Suprapubic skin (tissue), 4 donors: Measurements from ENCODE around the gene FRMPD4. TPM values are rescaled to one million over a fixed set of nuclear protein-coding genes. Genes with fewer than 3 reads are reported as not detected.

ENCODE experiments used
- DNase-seq, 2 donors: peaks; one replicate each; pipeline ENCODE4 v3.0.0-alpha.2; 2019; ENCODE audit warnings: low spot score in 2 of 2
- H3K27ac ChIP-seq: fragments of 200-600 bp; sonication (generic); one replicate; pipeline ENCODE4 v1.5.1; 2019
- H3K27me3 ChIP-seq: fragments of 200-600 bp; sonication (generic); one replicate; pipeline ENCODE4 v1.5.1; 2019
- H3K36me3 ChIP-seq: fragments of 200-600 bp; sonication (generic); one replicate; pipeline ENCODE4 v1.5.1; 2019
- H3K4me1 ChIP-seq: fragments of 200-600 bp; sonication (generic); one replicate; pipeline ENCODE4 v1.5.1; 2019
- H3K4me3 ChIP-seq: fragments of 200-600 bp; sonication (generic); one replicate; pipeline ENCODE4 v1.5.1; 2019; ENCODE audit warnings: mild to moderate bottlenecking
- H3K9me3 ChIP-seq: fragments of 200-600 bp; sonication (generic); one replicate; pipeline ENCODE4 v1.5.1; 2019
- CTCF ChIP-seq, 2 donors: fragments of 200-600 bp in 1 of 2; fragments of 450-650 bp in 1 of 2; sonication (generic) in 1 of 2; IDR thresholded peaks; one replicate each; pipeline ENCODE4 v1.5.1; 2016 to 2019; ENCODE audit warnings: antibody characterized with exemption in 2 of 2, mild to moderate bottlenecking in 1 of 2, moderate library complexity in 1 of 2
- EP300 ChIP-seq: sonication (generic); formaldehyde crosslinking; IDR thresholded peaks from one replicate; pipeline ENCODE4 v1.6.1; 2017; ENCODE audit warnings: antibody characterized with exemption
- POLR2A ChIP-seq, 2 donors: fragments of 450-650 bp; IDR thresholded peaks; one replicate each; pipeline ENCODE4 v1.6.1; 2017; ENCODE audit warnings: antibody characterized with exemption in 2 of 2, mild to moderate bottlenecking in 2 of 2, moderate library complexity in 2 of 2
- POLR2AphosphoS5 ChIP-seq, 3 donors: sonication (generic); formaldehyde crosslinking; IDR thresholded peaks; one replicate each; pipeline ENCODE4 v1.6.1; 2017; ENCODE audit warnings: antibody characterized with exemption in 3 of 3
- WGBS: methylation state at CpG from one replicate; pipeline ENCODE4 v1.1.5; 2018; 5-methylcytosine and 5-hydroxymethylcytosine counted together
- total RNA-seq, 4 donors: library from RNA; depleted of rRNA; stranded (reverse); fragments of >200 nt; gene quantifications; one replicate each; pipeline ENCODE4 v1.1.0, GENCODE V29; 2016

FRMPD4 gene
- total RNA-seq, 4 donors from 2014 or later = 0.08 to 0.13 TPM; not detected in 2

- Histone ChIP-seq H3K27ac (no peak overlapping the region), H3K27me3 (no peaks in the 10 kb centered on the region), H3K9me3 (no peaks in the 10 kb centered on the region), H3K4me3 (no peak overlapping the region), H3K36me3 (no peaks in the 10 kb centered on the region), H3K4me1 (no peaks in the 10 kb centered on the region)
- 54% methylated on average over 1 of the region's 1 CpG for WGBS
- DNase-seq = no peak
- no peak for TF ChIP-seq CTCF (IDR thresholded peaks at IDR 0.05)
- no peak for TF ChIP-seq EP300
- no peak for TF ChIP-seq POLR2AphosphoS5 (IDR thresholded peaks at IDR 0.05)
- no peak for TF ChIP-seq POLR2A (IDR thresholded peaks at IDR 0.05)
Observed at GRCh38 chrX:12467321-12467720, 329.0 kb downstream of the FRMPD4 start.

GRCh38 chrX:12469296-12469695, 331.0 kb downstream of the FRMPD4 start:
- H3K27me3 ChIP-seq = no peaks in the 10 kb centered on the region
- TF ChIP-seq POLR2AphosphoS5 (IDR thresholded peaks at IDR 0.05) (no peak), POLR2A (IDR thresholded peaks at IDR 0.05) (no peak), EP300 (no peak), CTCF (IDR thresholded peaks at IDR 0.05) (no peak)
- 78% methylated on average over 9 of the region's 9 CpGs for WGBS
- no peaks in the 10 kb centered on the region for H3K36me3 ChIP-seq
- H3K9me3 ChIP-seq = no peaks in the 10 kb centered on the region
- no peak overlapping the region for H3K27ac ChIP-seq
- H3K4me1 ChIP-seq = no peaks in the 10 kb centered on the region
- no peak for DNase-seq
- no peak overlapping the region for H3K4me3 ChIP-seq

- TF ChIP-seq POLR2A (IDR thresholded peaks at IDR 0.05) (no peak), CTCF (IDR thresholded peaks at IDR 0.05) (no peak), POLR2AphosphoS5 (IDR thresholded peaks at IDR 0.05) (no peak), EP300 (no peak)
- no peak for DNase-seq
- no peaks in the 10 kb centered on the region for H3K36me3 ChIP-seq
- H3K4me1 ChIP-seq = no peaks in the 10 kb centered on the region
- no peak overlapping the region for H3K27ac ChIP-seq
- H3K9me3 ChIP-seq = no peaks in the 10 kb centered on the region
- no peak overlapping the region for H3K4me3 ChIP-seq
- no peaks in the 10 kb centered on the region for H3K27me3 ChIP-seq
- WGBS = 34% methylated on average over 2 of the region's 2 CpGs
Observed at GRCh38 chrX:12471061-12471460, 332.8 kb downstream of the FRMPD4 start.

- no peaks in the 10 kb centered on the region for H3K9me3 ChIP-seq
- no peak for DNase-seq
- no peak overlapping the region for H3K27ac ChIP-seq
- no peaks in the 10 kb centered on the region for H3K27me3 ChIP-seq
- WGBS = 71% methylated on average over 3 of the region's 3 CpGs
- no peak for TF ChIP-seq EP300
- TF ChIP-seq CTCF (IDR thresholded peaks at IDR 0.05) = no peak
- TF ChIP-seq POLR2A (IDR thresholded peaks at IDR 0.05) = no peak
- no peak for TF ChIP-seq POLR2AphosphoS5 (IDR thresholded peaks at IDR 0.05)
- no peaks in the 10 kb centered on the region for H3K4me1 ChIP-seq
- H3K36me3 ChIP-seq = no peaks in the 10 kb centered on the region
- no peak overlapping the region for H3K4me3 ChIP-seq
Observed at GRCh38 chrX:12480956-12481355, 342.7 kb downstream of the FRMPD4 start.

GRCh38 chrX:12488220-12488619, 349.9 kb downstream of the FRMPD4 start:
- H3K9me3 ChIP-seq = no peaks in the 10 kb centered on the region
- TF ChIP-seq EP300 (no peak), POLR2AphosphoS5 (IDR thresholded peaks at IDR 0.05) (no peak), CTCF (IDR thresholded peaks at IDR 0.05) (no peak), POLR2A (IDR thresholded peaks at IDR 0.05) (no peak)

More at GRCh38 chrX:12488220-12488619, 349.9 kb downstream of the FRMPD4 start:
- Histone ChIP-seq H3K27me3 (no peaks in the 10 kb centered on the region), H3K36me3 (no peaks in the 10 kb centered on the region), H3K4me3 (no peak overlapping the region), H3K27ac (no peak overlapping the region), H3K4me1 (no peaks in the 10 kb centered on the region)
- no peak for DNase-seq
